Gastrocnemius medialis (tissue), 4 donors: ENCODE data around the gene RANBP3L. TPM values are rescaled to one million over a fixed set of nuclear protein-coding genes. Genes with fewer than 3 reads are reported as not detected.

Experiments used
- ATAC-seq, 2 donors: fragments of 150-250 bp; one replicate each; pipeline ENCODE4 v1.9.1; 2016
- DNase-seq, 2 donors: peaks; one replicate each; pipeline ENCODE4 v3.0.0-alpha.2; 2019
- H3K27ac ChIP-seq, 4 donors: fragments of 200-600 bp; sonication (generic); 1 replicate in 1 of 4; 2 replicates in 3 of 4; pipeline ENCODE4 v1.5.1; 2016 to 2018; ENCODE audit warnings: mild to moderate bottlenecking in 2 of 4, moderate library complexity in 1 of 4
- H3K27me3 ChIP-seq, 3 donors: fragments of 200-600 bp; sonication (generic) in 2 of 3; 1 replicate in 1 of 3; 2 replicates in 2 of 3; pipeline versions ENCODE4 v1.5.1 to v1.6.0; 2016 to 2019; ENCODE audit warnings: mild to moderate bottlenecking in 1 of 3, moderate library complexity in 1 of 3
- H3K36me3 ChIP-seq, 2 donors: fragments of 200-600 bp; sonication (generic) in 1 of 2; one replicate each; pipeline ENCODE4 v1.5.1; 2017 to 2018
- H3K4me1 ChIP-seq, 2 donors: fragments of 200-600 bp; sonication (generic) in 1 of 2; one replicate each; pipeline ENCODE4 v1.5.1; 2016 to 2017; ENCODE audit warnings: mild to moderate bottlenecking in 2 of 2
- H3K4me3 ChIP-seq, 4 donors: fragments of 200-600 bp; sonication (generic) in 3 of 4; 1 replicate in 1 of 4; 2 replicates in 3 of 4; pipeline ENCODE4 v1.5.1; 2016 to 2019; ENCODE audit warnings: mild to moderate bottlenecking in 2 of 4
- H3K9me3 ChIP-seq, 3 donors: fragments of 200-600 bp; sonication (generic) in 2 of 3; 1 replicate in 1 of 3; 2 replicates in 2 of 3; pipeline ENCODE4 v1.5.1; 2016 to 2019
- CTCF ChIP-seq, 5 experiments: fragments of 450-650 bp in 3 of 5; fragments of 200-600 bp in 2 of 5; sonication (generic) in 2 of 5; IDR thresholded peaks in 4 of 5; conservative IDR thresholded peaks in 1 of 5; 1 replicate in 4 of 5; 2 replicates in 1 of 5; pipeline ENCODE4 v1.5.1; 2016 to 2019; ENCODE audit warnings: antibody characterized with exemption in 5 of 5, mild to moderate bottlenecking in 3 of 5, moderate library complexity in 3 of 5
- POLR2A ChIP-seq, 2 donors: fragments of 450-650 bp; IDR thresholded peaks; one replicate each; pipeline ENCODE4 v1.6.1; 2017; ENCODE audit warnings: antibody characterized with exemption in 2 of 2, mild to moderate bottlenecking in 2 of 2, moderate library complexity in 2 of 2
- in situ Hi-C, 4 donors: fragments of 200-750 bp; cut with MboI; loops; one replicate each; pipeline versions ENCODE4 v1.15.0 to v1.8.0; 2017; ENCODE audit warnings: low sequenced_read_pairs in 4 of 4
- intact Hi-C: fragments of 100-400 bp; cut with DNase I; formaldehyde crosslinking; loops from one replicate; pipeline ENCODE4 v1.15.1; 2023; ENCODE audit warnings: low total_unique reads
- total RNA-seq, 4 donors: library from RNA; depleted of rRNA; stranded (reverse); fragments of >200 nt; gene quantifications; one replicate each; pipeline versions ENCODE4 v1.1.0 to v1.2.3, GENCODE V29; 2016

RANBP3L gene
- total RNA-seq, 4 donors from 2014 or later: 0.82 to 2.5 (median 1.2) TPM

GRCh38 chr5:36270175-36270574 lies 31.5 kb downstream of the RANBP3L start:
- Histone ChIP-seq H3K36me3 (no peaks in the 10 kb centered on the region), H3K4me3 (no peak overlapping the region), H3K27me3 (no peaks in the 10 kb centered on the region), H3K4me1 (no peaks in the 10 kb centered on the region), H3K9me3 (no peaks in the 10 kb centered on the region), H3K27ac (no peak overlapping the region)
- in situ Hi-C loops: loop anchor here in 2 of 4 donors (25.0 kb wide), 2 partner anchors 242 to 417 kb away; no protein-coding TSS in a partner anchor
- ATAC-seq (no peak), DNase-seq (no peak)
- no peak for TF ChIP-seq POLR2A (IDR thresholded peaks at IDR 0.05)
- TF ChIP-seq CTCF (IDR thresholded peaks at IDR 0.05 in 4 of 5, conservative IDR thresholded peaks at IDR 0.05 in 1 of 5): no peak
- intact Hi-C loops: no loop called here

GRCh38 chr5:36269478-36269877 lies 32.2 kb downstream of the RANBP3L start:
- Histone ChIP-seq H3K4me1 (no peaks in the 10 kb centered on the region), H3K27me3 (no peaks in the 10 kb centered on the region), H3K36me3 (no peaks in the 10 kb centered on the region), H3K4me3 (no peak overlapping the region), H3K27ac (no peak overlapping the region), H3K9me3 (no peaks in the 10 kb centered on the region)
- no peak for ATAC-seq
- no peak for DNase-seq
- in situ Hi-C loops: loop anchor here in 3 of 4 donors (5.0 to 25.0 kb wide), 5 partner anchors 38 to 418 kb away; no protein-coding TSS in a partner anchor
- intact Hi-C loops: loop anchor here (5.0 kb wide), 2 partner anchors 38 to 238 kb away; no protein-coding TSS in a partner anchor
- TF ChIP-seq CTCF (IDR thresholded peaks at IDR 0.05 in 4 of 5, conservative IDR thresholded peaks at IDR 0.05 in 1 of 5) (no peak), POLR2A (IDR thresholded peaks at IDR 0.05) (no peak)

GRCh38 chr5:36267905-36268304 lies 33.8 kb downstream of the RANBP3L start:
- TF ChIP-seq CTCF (IDR thresholded peaks at IDR 0.05 in 4 of 5, conservative IDR thresholded peaks at IDR 0.05 in 1 of 5) (no peak), POLR2A (IDR thresholded peaks at IDR 0.05) (no peak)
- Histone ChIP-seq H3K36me3 (no peaks in the 10 kb centered on the region), H3K4me3 (no peak overlapping the region), H3K4me1 (no peaks in the 10 kb centered on the region), H3K27me3 (no peaks in the 10 kb centered on the region), H3K27ac (no peak overlapping the region), H3K9me3 (no peaks in the 10 kb centered on the region)
- no peak for DNase-seq
- intact Hi-C loops (loop anchor here (5.0 kb wide), 2 partner anchors 39 to 239 kb away; no protein-coding TSS in a partner anchor), in situ Hi-C loops (loop anchor here in 3 of 4 donors (5.0 to 25.0 kb wide), 5 partner anchors 39 to 419 kb away; no protein-coding TSS in a partner anchor)
- no peak for ATAC-seq

GRCh38 chr5:36264202-36264760 lies 37.4 kb downstream of the RANBP3L start:
- ATAC-seq: no peak
- intact Hi-C loops: no loop called here

More at GRCh38 chr5:36264202-36264760, 37.4 kb downstream of the RANBP3L start:
- Histone ChIP-seq H3K36me3 (no peaks in the 10 kb centered on the region), H3K4me1 (no peaks in the 10 kb centered on the region), H3K9me3 (no peaks in the 10 kb centered on the region), H3K4me3 (no peak overlapping the region), H3K27ac (no peak overlapping the region), H3K27me3 (no peaks in the 10 kb centered on the region)
- in situ Hi-C loops: loop anchor here in 3 of 4 donors (10.0 to 25.0 kb wide), 4 partner anchors 131 to 423 kb away; no protein-coding TSS in a partner anchor
- no peak for TF ChIP-seq CTCF (IDR thresholded peaks at IDR 0.05 in 4 of 5, conservative IDR thresholded peaks at IDR 0.05 in 1 of 5)
- DNase-seq: no peak
